Stimulated activated naive CD8-positive, alpha-beta T cell treated with anti-CD3 and anti-CD28 coated beads, Interleukin-15, Interleukin-2, amounts not matched to agents 100 U/mL and 50 U/mL, for 24 hours (primary cell): ENCODE data around the gene ATP9B.

Experiments used
- ATAC-seq: fragments of 150-1000 bp; cut with Tn5 transposase; one replicate; pipeline ENCODE4 v1.10.0; 2021
- DNase-seq: peaks from one replicate; pipeline ENCODE4 v3.0.0; 2021

The ATP9B gene

GRCh38 chr18:79396431-79397246 is 327.4 kb downstream of the ATP9B start:
- no peak for ATAC-seq
- DNase-seq, result peak; percentile 59

GRCh38 chr18:79397247-79397829 is 328.1 kb downstream of the ATP9B start:
- DNase-seq, result no peak
- no peak for ATAC-seq

GRCh38 chr18:79397830-79398761 is 328.9 kb downstream of the ATP9B start:
- DNase-seq (no peak), ATAC-seq (no peak)

GRCh38 chr18:79399275-79400081 is 330.3 kb downstream of the ATP9B start:
- ATAC-seq, result no peak
- peak; percentile 60 for DNase-seq

GRCh38 chr18:79400091-79400590 is 330.9 kb downstream of the ATP9B start:
- DNase-seq (peak; percentile 74), ATAC-seq (peak; percentile 4)

- DNase-seq (peak; percentile 58), ATAC-seq (peak; percentile 9)
Measured at GRCh38 chr18:79400591-79401381, 331.6 kb downstream of the ATP9B start.

- DNase-seq (no peak), ATAC-seq (no peak)
Measured at GRCh38 chr18:79401494-79402208, 332.5 kb downstream of the ATP9B start.

GRCh38 chr18:79402209-79402576 is 333.0 kb downstream of the ATP9B start:
- ATAC-seq, result no peak
- DNase-seq, result no peak

- no peak for DNase-seq
Measured at GRCh38 chr18:79402977-79403722, 334.0 kb downstream of the ATP9B start.

GRCh38 chr18:79403723-79404566 is 334.8 kb downstream of the ATP9B start:
- DNase-seq (no peak), ATAC-seq (no peak)

More at GRCh38 chr18:79402977-79403722, 334.0 kb downstream of the ATP9B start:
- no peak for ATAC-seq

- ATAC-seq, result no peak
- no peak for DNase-seq
Measured at GRCh38 chr18:79404567-79404910, 335.3 kb downstream of the ATP9B start.

GRCh38 chr18:79405019-79405780 is 336.0 kb downstream of the ATP9B start:
- DNase-seq, result peak; percentile 77

GRCh38 chr18:79405781-79406575 is 336.8 kb downstream of the ATP9B start:
- peak; percentile 88 for DNase-seq
- peak; percentile 83 for ATAC-seq

More at GRCh38 chr18:79405019-79405780, 336.0 kb downstream of the ATP9B start:
- ATAC-seq, result no peak

GRCh38 chr18:79406708-79407107 is 337.5 kb downstream of the ATP9B start:
- ATAC-seq, result no peak

GRCh38 chr18:79409313-79409712 is 340.1 kb downstream of the ATP9B start:
- ATAC-seq, result no peak
- DNase-seq, result no peak

More at GRCh38 chr18:79406708-79407107, 337.5 kb downstream of the ATP9B start:
- no peak for DNase-seq

GRCh38 chr18:79410171-79410641 is 341.0 kb downstream of the ATP9B start:
- DNase-seq (no peak), ATAC-seq (no peak)
